Psoas muscle (tissue), 8 donors: ENCODE results near the gene ADH7. TPM values are rescaled to one million over a fixed set of nuclear protein-coding genes. Genes with fewer than 3 reads are reported as not detected.
"Not testable (repeated sequence)": the region's sequence is repeated elsewhere in the genome, so short reads cannot be mapped to it uniquely, and the experiment has no call there.

Experiments used
- ATAC-seq, 4 donors: fragments of 200-7000 bp; cut with Tn5 transposase; one replicate each; pipeline ENCODE4 v1.9.1; 2020; ENCODE audit warnings: moderate library complexity in 3 of 4, mild to moderate bottlenecking in 2 of 4
- DNase-seq, 2 donors: peaks; one replicate each; pipeline ENCODE4 v3.0.0-alpha.2; 2020
- H3K27ac ChIP-seq: fragments of 200-600 bp; one replicate; pipeline ENCODE4 v1.8.0; 2022
- H3K27me3 ChIP-seq, 3 donors: fragments of 200-600 bp in 1 of 3; one replicate each; pipeline versions ENCODE4 v1.6.1 to v1.8.0; 2013 to 2022; ENCODE audit warnings: low read length in 2 of 3, mild to moderate bottlenecking in 2 of 3, moderate library complexity in 1 of 3; ENCODE audit not compliant: insufficient read depth in 3 of 3
- H3K36me3 ChIP-seq, 2 donors: fragments of 200-600 bp in 1 of 2; one replicate each; pipeline versions ENCODE4 v1.6.1 to v1.8.0; 2013 to 2022; ENCODE audit warnings: low read depth in 1 of 2, mild to moderate bottlenecking in 1 of 2, moderate library complexity in 1 of 2; ENCODE audit not compliant: insufficient read depth in 1 of 2
- H3K4me1 ChIP-seq: fragments of 200-600 bp; one replicate; pipeline ENCODE4 v1.8.0; 2022
- H3K4me3 ChIP-seq: fragments of 200-600 bp; one replicate; pipeline ENCODE4 v1.8.0; 2022; ENCODE audit warnings: mild to moderate bottlenecking
- H3K9me3 ChIP-seq: fragments of 200-600 bp; one replicate; pipeline ENCODE4 v1.8.0; 2022
- CTCF ChIP-seq: fragments of 200-600 bp; IDR thresholded peaks from one replicate; pipeline ENCODE4 v1.8.0; 2022; ENCODE audit warnings: antibody characterized with exemption
- WGBS, 3 donors: extraction: QIAGEN DNeasy Blood & Tissue Kit; methylation state at CpG; one replicate each; pipeline versions ENCODE4 v1.1.6 to v1.1.7; 2013; 5-methylcytosine and 5-hydroxymethylcytosine counted together
- intact Hi-C, 2 donors: fragments of 100-400 bp; cut with DNase I; formaldehyde crosslinking; loops; one replicate each; pipeline versions ENCODE4 v1.11.0 to v1.14.2; 2022
- polyA plus RNA-seq, 3 donors: library from polyadenylated mRNA; stranded (reverse); fragments of 200-250 nt; gene quantifications; one replicate each; pipeline ENCODE4 v1.2.3, GENCODE V29; 2013
- total RNA-seq, 4 donors: library from RNA; stranded (reverse); fragmentation: NEBNext Ultra II Directional in 2 of 4; extraction: Animal tissue kit (Norgen Biotek cat#: 25700) in 2 of 4; gene quantifications; one replicate each; pipeline versions ENCODE4 v1.2.1 to v1.2.4, GENCODE V29; 2021 to 2023
- donor health status: healthy with polysubstance abuse.
- donor health status: DM: no; HTN: no; CAD: no; lungs with moderate emphysema.
- donor health status: Bipolar disorder and iron deficiency.
- donor health status: healthy.
- donor health status: DM: yes; HTN: yes; CAD: no.
- donor health status: DM: no; HTN: no; CAD: no.
- donor health status: DM: no; HTN: no; CAD: no.
- donor health status: DM: yes; HTN: yes; CAD: no.

The ADH7 gene
- total and polyA plus RNA-seq, 7 donors: not detected

- no peaks in the 10 kb centered on the region for H3K4me1 ChIP-seq
- TF ChIP-seq CTCF: no peak
- WGBS, 3 donors: 83 to 92% (median 87%) methylated on average over 3 of the region's 3 CpGs
- H3K4me3 ChIP-seq: no peak overlapping the region
- H3K9me3 ChIP-seq: no peaks in the 10 kb centered on the region
- intact Hi-C loops: no loop called here
- ATAC-seq: no peak
- no peak for DNase-seq
- H3K27me3 ChIP-seq: no peaks in the 10 kb centered on the region
- H3K27ac ChIP-seq: no peak overlapping the region
- no peaks in the 10 kb centered on the region for H3K36me3 ChIP-seq
Observed at GRCh38 chr4:99436976-99437722, 2.0 kb upstream of the ADH7 start.

- DNase-seq (no peak), ATAC-seq (no peak)
- H3K27ac ChIP-seq: no peak overlapping the region
- no peaks in the 10 kb centered on the region for H3K4me1 ChIP-seq
- no peaks in the 10 kb centered on the region for H3K27me3 ChIP-seq
- 72 to 83% (median 80%) methylated on average over 2 of the region's 2 CpGs for WGBS, 3 donors
- no peaks in the 10 kb centered on the region for H3K9me3 ChIP-seq
- intact Hi-C loops: no loop called here
- H3K4me3 ChIP-seq: no peak overlapping the region
- no peaks in the 10 kb centered on the region for H3K36me3 ChIP-seq
- no peak for TF ChIP-seq CTCF
Observed at GRCh38 chr4:99436462-99436861, 1.3 kb upstream of the ADH7 start.

GRCh38 chr4:99430106-99430505, 5.0 kb downstream of the ADH7 start:
- intact Hi-C loops: no loop called here
- H3K27ac ChIP-seq: no peak overlapping the region
- H3K4me1 ChIP-seq: no peaks in the 10 kb centered on the region
- H3K27me3 ChIP-seq: no peaks in the 10 kb centered on the region
- no peak for TF ChIP-seq CTCF
- H3K4me3 ChIP-seq: no peak overlapping the region
- ATAC-seq (no peak), DNase-seq (no peak)
- no peaks in the 10 kb centered on the region for H3K36me3 ChIP-seq
- no peaks in the 10 kb centered on the region for H3K9me3 ChIP-seq

- intact Hi-C loops: no loop called here
- Histone ChIP-seq H3K36me3 (no peaks in the 10 kb centered on the region), H3K4me3 (no peak overlapping the region), H3K27me3 (no peaks in the 10 kb centered on the region), H3K9me3 (no peaks in the 10 kb centered on the region), H3K4me1 (no peaks in the 10 kb centered on the region), H3K27ac (no peak overlapping the region)
- ATAC-seq (no peak), DNase-seq (no peak)
- no peak for TF ChIP-seq CTCF
- 80 to 87% (median 83%) methylated on average over 2 of the region's 2 CpGs for WGBS, 3 donors
Observed at GRCh38 chr4:99417125-99417524, 18.0 kb downstream of the ADH7 start.

- H3K4me1 ChIP-seq, H3K27ac ChIP-seq, H3K36me3 ChIP-seq, H3K27me3 ChIP-seq, H3K9me3 ChIP-seq, intact Hi-C loops, DNase-seq, H3K4me3 ChIP-seq, ATAC-seq: not testable (repeated sequence)
- WGBS, 3 donors: 73 to 83% (median 76%) methylated on average over 8 of the region's 8 CpGs
Observed at GRCh38 chr4:99415762-99416161, 19.4 kb downstream of the ADH7 start.

- H3K27me3 ChIP-seq, H3K4me1 ChIP-seq, H3K9me3 ChIP-seq, DNase-seq, ATAC-seq, H3K36me3 ChIP-seq, intact Hi-C loops, H3K27ac ChIP-seq, H3K4me3 ChIP-seq: not testable (repeated sequence)
- WGBS, 3 donors: 84 to 89% (median 89%) methylated on average over 3 of the region's 3 CpGs
Observed at GRCh38 chr4:99414902-99415301, 20.2 kb downstream of the ADH7 start.
